GM10266 (cell line): ENCODE data around the gene SYNC.
"Not testable (repeated sequence)": the region's sequence is repeated elsewhere in the genome, so short reads cannot be mapped to it uniquely, and the experiment has no call there.

ENCODE experiments used
- DNase-seq: peaks from one replicate; pipeline ENCODE4 v3.0.0; 2012; ENCODE audit errors: extremely low spot score
- CTCF ChIP-seq: IDR thresholded peaks from 2 replicates; pipeline ENCODE4 v1.5.1; 2012; ENCODE audit warnings: mild to moderate bottlenecking, low read depth; ENCODE audit not compliant: control insufficient read depth, insufficient read depth; ENCODE audit errors: missing control alignments

Gene SYNC

GRCh38 chr1:32713081-32713480 is 10.5 kb upstream of the SYNC start:
- no peak for DNase-seq
- no peak for TF ChIP-seq CTCF

GRCh38 chr1:32711221-32711620 is 8.7 kb upstream of the SYNC start:
- not testable (repeated sequence) for DNase-seq

GRCh38 chr1:32709476-32709875 is 6.9 kb upstream of the SYNC start:
- no peak for TF ChIP-seq CTCF
- DNase-seq, result no peak

- DNase-seq, result no peak
- no peak for TF ChIP-seq CTCF
Observed at GRCh38 chr1:32709075-32709474, 6.5 kb upstream of the SYNC start.

GRCh38 chr1:32706491-32706890 is 3.9 kb upstream of the SYNC start:
- DNase-seq, result no peak
- TF ChIP-seq CTCF, result no peak

GRCh38 chr1:32705516-32705915 is 2.9 kb upstream of the SYNC start:
- DNase-seq, result no peak
- no peak for TF ChIP-seq CTCF

- no peak for TF ChIP-seq CTCF
- DNase-seq, result no peak
Observed at GRCh38 chr1:32703479-32704291, 1.1 kb upstream of the SYNC start.

GRCh38 chr1:32701951-32702598 is 495 bp downstream of the SYNC start:
- no peak for DNase-seq
- no peak for TF ChIP-seq CTCF
